ENCODE results near the gene PDZD8.

PDZD8 gene

GRCh38 chr10:117375360-117376178 is at the start of gene PDZD8:
TSS of gene PDZD8 (minus strand) at chr10:117375440. CDS start at chr10:117375227, 213 bp downstream.
- peak; percentile 89 for DNase-seq

- DNase-seq, result no peak
These were observed 48.9 kb upstream of the PDZD8 start for GRCh38 chr10:117424171-117424570.

- no peak for DNase-seq
These were observed 46.7 kb upstream of the PDZD8 start for GRCh38 chr10:117421985-117422384.

- DNase-seq, result no peak
These were observed 45.5 kb upstream of the PDZD8 start for GRCh38 chr10:117420768-117421167.

- no peak for DNase-seq
These were observed 44.7 kb upstream of the PDZD8 start for GRCh38 chr10:117419921-117420320.

GRCh38 chr10:117419159-117419558 is 43.9 kb upstream of the PDZD8 start:
- no peak for DNase-seq

- no peak for DNase-seq
These were observed 42.9 kb upstream of the PDZD8 start for GRCh38 chr10:117418121-117418520.

GRCh38 chr10:117417196-117417595 is 42.0 kb upstream of the PDZD8 start:
- no peak for DNase-seq

GRCh38 chr10:117413928-117414618 is 38.8 kb upstream of the PDZD8 start:
- DNase-seq, result no peak

- DNase-seq, result no peak
These were observed 37.3 kb upstream of the PDZD8 start for GRCh38 chr10:117412469-117413010.

- no peak for DNase-seq
These were observed 36.5 kb upstream of the PDZD8 start for GRCh38 chr10:117411479-117412399.

GRCh38 chr10:117410557-117410956 is 35.3 kb upstream of the PDZD8 start:
- no peak for DNase-seq

GRCh38 chr10:117409549-117410305 is 34.5 kb upstream of the PDZD8 start:
- no peak for DNase-seq

- DNase-seq, result no peak
These were observed 33.5 kb upstream of the PDZD8 start for GRCh38 chr10:117408436-117409384.

GRCh38 chr10:117405730-117406129 is 30.5 kb upstream of the PDZD8 start:
- no peak for DNase-seq

GRCh38 chr10:117400329-117400728 is 25.1 kb upstream of the PDZD8 start:
- DNase-seq, result no peak

- no peak for DNase-seq
These were observed 24.3 kb upstream of the PDZD8 start for GRCh38 chr10:117399341-117400196.

- DNase-seq, result no peak
These were observed 22.8 kb upstream of the PDZD8 start for GRCh38 chr10:117398029-117398428.

GRCh38 chr10:117391436-117392205 is 16.4 kb upstream of the PDZD8 start:
- no peak for DNase-seq
